Suprapubic skin (tissue), 3 donors: Measurements from ENCODE around the gene INSR.

Experiments
- CTCF ChIP-seq, 2 donors: fragments of 200-600 bp in 1 of 2; fragments of 450-650 bp in 1 of 2; sonication (generic) in 1 of 2; IDR thresholded peaks; one replicate each; pipeline ENCODE4 v1.5.1; 2016 to 2019; ENCODE audit warnings: antibody characterized with exemption in 2 of 2, mild to moderate bottlenecking in 1 of 2, moderate library complexity in 1 of 2
- EP300 ChIP-seq: sonication (generic); formaldehyde crosslinking; IDR thresholded peaks from one replicate; pipeline ENCODE4 v1.6.1; 2017; ENCODE audit warnings: antibody characterized with exemption
- POLR2A ChIP-seq, 2 donors: fragments of 450-650 bp; IDR thresholded peaks; one replicate each; pipeline ENCODE4 v1.6.1; 2017; ENCODE audit warnings: antibody characterized with exemption in 2 of 2, mild to moderate bottlenecking in 2 of 2, moderate library complexity in 2 of 2

- TF ChIP-seq EP300 (no peak), POLR2A (IDR thresholded peaks at IDR 0.05) (no peak), CTCF (IDR thresholded peaks at IDR 0.05) (no peak)
Measured at GRCh38 chr19:7112675-7113074, 181.5 kb downstream of the INSR start.
